ENCODE measurements around the gene SFRP5.

SFRP5 gene

DNA sequence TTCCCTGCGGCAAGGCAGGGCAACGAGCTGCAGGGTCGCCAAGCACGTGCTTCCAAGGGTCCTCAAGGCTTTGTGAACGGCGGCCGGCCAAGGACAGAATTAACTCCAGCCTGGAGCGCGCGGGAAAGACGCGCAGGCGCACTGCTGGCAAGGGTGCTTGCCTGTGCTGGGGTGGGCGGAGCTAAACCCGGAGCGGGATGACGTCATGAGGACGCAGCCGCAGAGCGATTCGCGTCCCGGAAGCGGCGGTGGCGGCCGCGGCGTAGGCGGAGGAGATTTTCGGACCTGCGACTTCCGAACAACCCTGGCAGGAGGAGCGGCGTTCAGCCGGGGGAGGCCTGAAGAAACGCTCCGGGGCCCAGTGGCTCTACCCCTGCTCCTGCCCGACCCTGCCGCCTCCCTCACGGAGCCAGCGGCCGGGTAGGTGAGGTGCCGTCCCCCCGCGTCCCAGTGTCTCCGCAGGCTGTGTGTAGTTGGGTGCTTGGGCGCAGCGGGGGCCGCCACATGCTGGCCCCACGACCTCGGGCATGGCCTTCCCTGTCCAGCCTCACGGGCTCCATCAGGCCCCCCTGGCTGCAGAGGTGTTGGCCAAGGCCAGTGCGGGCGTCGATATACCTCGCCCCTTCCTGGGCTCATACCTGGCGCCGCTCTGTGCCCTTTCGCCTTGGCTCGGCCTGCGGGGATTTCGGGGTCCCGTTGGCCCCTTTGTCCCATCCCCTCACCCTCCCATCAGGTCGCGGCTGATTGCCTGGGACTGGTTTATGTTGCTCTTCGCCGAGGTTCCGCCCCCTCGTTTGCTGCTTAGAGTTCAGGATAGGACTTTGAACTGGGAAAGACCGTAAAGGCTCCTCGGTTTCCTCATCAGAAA, 34.7 kb downstream of the SFRP5 start, which contains the start of gene ZFYVE27:
TSS of gene ZFYVE27 (plus strand) at position 227 of the 868 bp plus-strand sequence. CDS start 1,350 bp downstream, outside the sequence.
- DNase-seq (ENCODE audit: low read depth), result peak; percentile 91

DNA sequence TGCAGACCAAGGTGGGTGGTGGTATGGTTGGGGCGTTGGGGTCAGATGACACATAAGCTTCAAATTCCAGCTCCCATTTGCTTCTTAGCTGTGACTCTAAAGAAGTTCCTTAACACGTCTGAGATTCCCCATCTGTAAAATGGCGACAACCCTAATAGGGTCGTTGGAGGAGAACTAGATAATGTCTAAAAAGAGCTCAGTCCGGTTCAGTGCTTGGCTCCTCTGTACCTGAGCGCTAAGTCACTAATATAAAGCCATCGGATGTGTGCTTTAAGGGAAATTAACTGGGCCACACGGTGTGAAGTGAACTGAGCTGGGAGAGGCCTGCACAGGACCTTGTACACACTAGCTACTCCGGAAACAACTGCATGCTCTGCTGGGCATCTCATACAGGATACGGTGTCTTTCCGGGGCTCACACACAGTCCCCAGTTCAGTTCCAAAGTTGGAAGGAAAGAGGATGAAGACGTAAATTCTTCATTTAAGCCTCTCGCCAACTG, 35.3 kb downstream of the SFRP5 start:
- DNase-seq (ENCODE audit: low read depth), result no peak

DNA sequence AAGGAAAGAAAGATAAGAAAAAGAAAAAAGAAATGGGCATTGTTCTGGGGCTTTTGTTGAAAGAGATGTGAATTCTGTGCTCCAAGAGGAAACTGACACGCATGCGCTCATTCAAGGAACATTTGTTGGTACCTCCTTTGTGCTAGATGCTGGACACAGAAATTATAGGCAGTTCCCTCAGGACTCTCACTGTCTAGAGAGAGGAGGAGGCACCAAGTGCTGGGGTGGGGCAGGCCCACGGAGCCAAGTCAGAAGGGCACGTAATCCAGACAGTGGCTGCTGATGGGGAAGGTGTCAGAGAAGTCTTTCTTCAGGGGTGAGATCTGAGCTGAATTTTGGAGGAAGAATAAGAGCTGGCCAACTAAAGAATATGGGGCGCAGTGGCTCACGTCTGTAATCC, 37.8 kb downstream of the SFRP5 start:
- DNase-seq (ENCODE audit: low read depth), result no peak

DNA sequence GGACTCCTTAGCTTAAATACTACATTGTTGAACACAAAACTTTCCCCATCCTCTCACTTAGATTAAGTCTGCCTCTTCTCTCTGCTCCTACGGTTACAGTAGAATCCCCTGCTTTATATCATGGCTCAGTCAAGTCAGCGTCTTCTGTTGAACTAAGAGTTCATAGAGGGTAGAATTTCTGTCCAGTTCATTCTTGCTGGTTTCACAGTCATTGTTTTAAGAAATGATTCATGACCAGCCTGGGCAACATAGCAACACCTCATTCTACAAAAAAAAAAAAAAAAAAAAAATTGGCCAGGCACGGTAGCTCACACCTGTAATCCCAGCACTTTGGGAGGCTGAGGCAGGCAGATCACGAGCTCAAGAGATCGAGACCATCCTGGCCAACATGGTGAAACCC, 38.5 kb downstream of the SFRP5 start:
- DNase-seq (ENCODE audit: low read depth), result no peak

DNA sequence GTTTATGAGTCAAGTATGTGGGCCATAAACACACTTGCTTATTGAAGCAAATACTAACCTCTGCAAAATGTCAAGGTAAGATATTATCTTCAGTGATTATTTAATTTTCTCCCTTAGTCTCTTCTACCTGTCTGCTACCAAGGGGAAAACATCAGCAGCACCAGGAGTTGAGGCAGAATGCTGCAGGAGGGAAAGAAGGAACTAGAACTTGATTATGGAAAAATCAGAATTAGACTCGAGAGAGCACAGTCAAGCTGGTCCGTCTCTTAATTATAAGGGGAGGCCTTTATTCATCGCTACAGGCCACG, 39.8 kb downstream of the SFRP5 start:
- DNase-seq (ENCODE audit: low read depth), result no peak

DNA sequence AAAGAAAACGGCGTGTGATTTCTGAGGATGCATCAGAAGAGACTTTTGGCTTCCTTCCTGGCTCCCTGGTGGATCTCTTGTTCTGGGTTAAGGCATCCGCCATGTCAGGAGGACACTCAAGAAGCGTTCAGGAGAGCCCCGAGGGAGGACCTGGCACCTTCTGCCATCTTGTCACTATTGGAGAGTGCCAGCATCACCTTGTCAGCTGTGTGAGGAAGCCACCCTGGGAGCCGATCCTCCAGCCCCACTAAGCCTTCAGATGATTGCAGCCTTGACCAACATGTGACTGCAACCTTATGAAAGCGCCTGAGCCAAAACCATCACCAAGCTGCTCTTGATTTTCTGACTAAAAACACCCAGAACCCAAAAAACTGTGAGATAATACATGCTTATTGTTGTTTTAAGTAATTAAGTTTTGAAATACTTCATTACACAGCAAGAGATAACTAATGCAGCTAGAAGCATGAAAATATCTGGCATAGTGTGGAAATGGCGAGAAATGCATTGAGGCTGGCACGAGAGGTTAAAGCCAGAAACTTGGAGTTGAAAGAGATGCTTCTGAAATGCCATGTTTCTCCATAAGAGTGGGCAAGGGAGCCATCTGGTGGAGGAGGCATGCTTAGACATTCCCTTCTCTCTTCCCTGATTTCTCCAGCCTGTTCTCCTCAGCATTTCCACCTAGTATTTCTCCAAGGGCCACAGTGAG, 40.3 kb downstream of the SFRP5 start:
- DNase-seq (ENCODE audit: low read depth), result no peak

DNA sequence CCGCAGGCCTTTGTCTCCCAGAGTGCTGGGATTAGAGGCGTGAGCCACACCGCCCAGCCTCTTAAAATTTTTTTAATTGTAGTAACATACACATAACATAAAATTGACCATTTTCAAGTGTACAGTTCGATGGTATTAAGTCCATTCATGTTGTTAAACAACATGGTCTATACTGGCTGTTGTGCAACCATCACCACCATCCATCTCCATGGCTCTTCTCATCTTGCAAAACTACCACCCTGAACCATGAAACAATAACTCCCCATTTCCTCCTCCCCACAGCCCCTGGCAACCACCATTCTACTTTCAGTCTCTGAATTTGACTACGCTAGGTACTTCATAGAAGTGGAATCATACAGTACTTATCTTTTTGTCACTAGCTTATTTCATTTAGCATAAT, 42.8 kb downstream of the SFRP5 start:
- no peak for DNase-seq (ENCODE audit: low read depth)

DNA sequence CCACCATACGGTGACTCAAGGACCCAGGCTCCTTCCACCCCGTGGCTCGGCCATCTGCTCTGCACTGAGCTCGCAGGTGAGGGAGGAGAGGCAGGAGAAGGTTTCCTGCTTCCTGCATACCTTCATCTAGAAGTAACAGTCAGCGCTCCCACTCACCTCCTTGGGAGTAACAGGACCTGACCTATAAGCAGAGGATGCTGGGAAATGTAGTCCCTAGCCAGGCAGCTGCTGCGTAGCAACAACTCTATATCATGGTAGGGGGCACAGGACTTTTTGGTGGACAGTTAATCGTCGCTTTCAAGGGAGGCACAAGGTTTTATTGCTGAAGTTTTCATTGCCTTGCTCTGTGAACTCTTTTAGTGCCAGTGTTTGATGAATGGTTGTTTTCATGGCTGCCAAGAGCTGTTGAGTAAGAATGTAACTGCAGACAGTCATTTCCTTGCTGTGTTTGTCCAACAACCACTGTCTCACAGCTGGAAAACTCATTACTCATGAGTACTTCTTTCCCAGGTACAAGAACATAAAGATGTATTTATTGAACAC, 45.1 kb downstream of the SFRP5 start:
- no peak for DNase-seq (ENCODE audit: low read depth)

DNA sequence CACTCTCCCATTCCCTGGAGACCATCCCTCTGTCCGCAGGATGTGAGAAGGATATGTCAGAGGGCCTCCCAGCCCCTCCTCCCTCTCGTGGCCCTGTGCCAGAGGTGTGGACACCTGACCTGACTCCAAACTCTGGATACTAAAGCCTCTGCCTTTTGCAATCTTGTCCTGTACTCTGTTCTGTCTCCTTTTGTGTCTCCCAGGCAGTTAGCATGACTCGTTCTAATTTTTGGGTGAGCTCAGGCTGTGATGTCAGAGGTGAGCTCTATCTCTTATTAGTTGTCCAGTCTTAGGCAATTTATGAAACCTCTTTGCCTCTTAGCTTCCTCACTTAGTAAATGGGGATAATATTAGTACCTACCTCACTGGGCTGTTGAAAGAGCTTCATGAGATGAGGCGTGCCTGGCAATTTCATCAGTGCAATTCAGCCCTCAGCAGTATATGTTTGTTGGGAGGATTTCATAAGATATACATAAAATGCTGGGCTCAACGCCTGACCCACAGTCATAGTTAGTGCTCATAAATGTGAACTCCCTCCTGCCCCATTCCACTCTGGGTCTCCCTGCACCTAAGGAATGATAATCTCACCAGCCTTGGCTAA, 47.4 kb downstream of the SFRP5 start:
- DNase-seq (ENCODE audit: low read depth), result no peak

DNA sequence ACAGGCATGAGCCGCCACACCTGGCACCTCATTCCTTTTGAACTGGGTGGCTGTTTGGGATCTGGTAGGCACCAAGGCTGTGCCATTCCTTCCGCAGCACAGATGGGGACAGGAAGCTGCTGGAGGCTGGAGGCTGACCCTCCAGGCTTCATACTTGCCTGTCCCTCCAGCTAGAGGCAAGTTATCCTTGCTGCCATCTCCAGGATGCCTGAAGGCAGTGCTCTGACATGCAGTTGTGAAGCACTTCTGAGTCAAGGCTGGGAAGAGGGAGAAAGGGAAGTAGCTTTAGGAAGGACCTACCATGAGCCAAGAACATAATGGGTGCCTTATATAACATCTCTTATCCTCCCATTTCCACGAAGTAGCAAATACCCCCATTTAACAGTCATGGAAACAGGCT, 48.8 kb downstream of the SFRP5 start:
- DNase-seq (ENCODE audit: low read depth), result no peak

DNA sequence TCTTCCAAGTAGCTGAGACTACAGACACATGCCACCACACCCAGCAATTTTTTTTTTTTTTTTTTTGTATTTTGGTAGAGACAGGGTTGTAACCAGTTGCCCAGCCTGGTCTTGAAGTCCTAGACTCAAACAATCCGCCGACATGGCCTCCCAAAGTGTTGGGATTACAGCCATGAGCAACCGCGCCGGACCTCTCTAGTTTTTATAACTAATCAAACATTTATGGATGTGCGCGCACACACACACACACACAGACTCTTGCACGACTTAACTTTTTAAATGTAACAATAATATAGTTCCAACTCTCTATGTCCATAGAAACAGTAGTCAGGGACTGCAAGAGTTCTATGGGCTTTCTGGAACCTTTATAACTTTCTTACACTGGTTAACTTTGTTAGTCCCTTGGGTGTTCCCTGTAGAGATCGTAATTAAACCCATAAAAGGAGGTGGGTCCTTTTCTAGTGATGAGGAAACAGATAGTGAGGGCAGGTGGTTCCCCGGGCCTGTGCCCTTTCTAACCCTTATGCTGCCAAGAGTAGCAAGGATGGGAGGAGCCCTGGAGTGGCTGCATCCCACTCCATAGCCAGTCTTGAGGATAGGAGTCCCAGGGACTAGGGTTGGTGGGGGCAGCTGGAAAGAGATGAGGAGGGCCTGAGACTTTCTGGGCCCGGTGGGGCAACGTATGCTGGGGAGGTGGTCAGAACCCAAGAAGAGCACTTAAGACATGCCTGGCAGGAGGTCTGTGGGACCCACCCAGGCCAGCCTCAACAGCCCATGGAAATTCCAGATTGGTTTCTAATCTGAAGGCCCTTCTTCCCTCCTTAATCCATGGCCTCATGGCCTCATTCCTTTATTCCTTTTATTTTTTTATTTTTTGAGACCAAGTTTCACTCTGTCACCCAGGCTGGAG, 49.7 kb downstream of the SFRP5 start:
- no peak for DNase-seq (ENCODE audit: low read depth)

DNA sequence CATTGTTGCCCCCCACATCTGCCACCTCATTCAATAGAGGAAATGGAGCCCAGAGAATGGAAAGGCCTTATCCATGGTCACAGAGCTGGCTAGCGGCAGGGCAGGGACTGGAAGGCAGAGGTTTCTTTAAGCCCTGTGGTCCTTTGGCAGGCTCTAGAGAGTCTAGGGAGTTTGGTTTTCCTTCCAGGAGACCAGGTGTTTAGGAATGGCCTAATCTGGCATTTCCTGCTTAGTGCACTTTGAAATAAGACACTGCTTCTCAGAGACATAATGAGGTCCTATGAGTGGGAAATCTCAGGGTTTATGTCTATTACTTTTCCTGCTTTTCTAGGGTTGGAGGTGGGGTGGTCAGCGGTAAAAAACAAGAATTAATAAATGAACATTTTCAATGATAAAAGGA, 52.2 kb downstream of the SFRP5 start:
- no peak for DNase-seq (ENCODE audit: low read depth)

DNA sequence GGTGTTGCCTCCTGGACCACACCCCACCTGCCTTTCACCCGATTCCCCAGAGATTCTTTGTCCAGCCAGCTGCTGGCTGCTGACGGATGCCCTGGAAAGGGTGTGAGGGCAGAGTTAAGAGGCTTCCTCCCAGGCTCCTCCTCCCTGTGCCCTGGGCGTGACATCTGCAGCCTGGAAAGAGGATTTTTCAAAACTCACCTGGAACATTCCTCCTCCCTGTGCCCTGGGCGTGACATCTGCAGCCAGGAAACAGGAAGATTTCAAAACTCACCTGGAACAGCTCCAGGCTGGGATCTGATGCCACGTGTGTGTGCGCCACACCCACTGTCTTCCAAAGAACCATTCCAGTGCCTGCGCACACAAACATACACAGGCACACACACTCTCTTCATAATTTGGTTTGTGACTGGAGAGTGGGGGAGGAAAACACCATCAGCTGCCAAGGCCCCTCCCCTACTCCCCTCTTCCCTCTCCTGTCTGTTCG, 53.1 kb downstream of the SFRP5 start:
- no peak for DNase-seq (ENCODE audit: low read depth)

DNA sequence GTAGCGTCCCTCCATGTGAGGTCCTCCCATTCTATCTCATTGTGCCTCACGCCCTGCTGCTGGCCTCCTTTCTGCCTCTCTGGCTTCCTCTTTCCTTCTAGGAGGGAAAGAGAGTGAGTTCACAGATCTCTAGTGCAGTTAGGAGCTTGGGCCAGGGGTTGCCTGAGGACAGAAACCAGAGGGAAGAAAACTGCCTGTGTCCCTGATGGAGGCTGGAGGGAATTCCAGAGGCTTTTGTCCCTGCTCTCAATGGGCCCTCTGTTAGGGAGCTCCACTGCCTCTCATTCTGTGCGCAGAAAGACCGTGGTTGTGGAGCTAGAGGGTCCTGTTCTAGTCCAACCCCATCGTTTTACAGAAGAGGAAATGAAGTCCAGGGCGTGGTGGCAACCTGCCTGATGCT, 53.6 kb downstream of the SFRP5 start:
- no peak for DNase-seq (ENCODE audit: low read depth)

DNA sequence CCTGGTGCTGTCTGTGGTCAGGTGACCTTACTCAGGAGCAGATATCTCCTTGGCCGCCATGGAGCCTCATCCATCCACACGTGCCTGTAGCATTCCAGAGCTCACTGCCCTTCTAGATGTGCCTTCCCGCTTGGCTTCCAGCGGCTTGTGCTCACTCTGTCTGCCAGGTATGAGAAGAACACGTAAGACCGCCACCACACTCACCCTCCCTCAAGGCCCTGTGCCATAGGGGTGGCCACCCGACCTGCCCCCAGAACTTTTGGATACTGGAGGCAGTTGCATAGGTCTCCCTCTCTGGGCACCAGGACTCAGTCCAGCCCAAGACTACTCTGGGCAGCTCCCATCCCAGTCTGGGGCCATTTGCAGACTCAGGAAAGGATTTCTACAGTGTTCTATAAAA, 54.2 kb downstream of the SFRP5 start:
- DNase-seq (ENCODE audit: low read depth), result no peak
